ENCODE results near the gene IER2. TPM values are rescaled to one million over a fixed set of nuclear protein-coding genes. Genes with fewer than 3 reads are reported as not detected.
A peak's percentile ranks its signal among the peaks of the same experiment; 100 is the strongest.

IER2 gene
- total and polyA plus RNA-seq, 9 of the 15 experiments (the other 6 are each of a cell fraction or from before 2014, with no cell fraction given): 4.5 to 205 (median 23.7) TPM

GRCh38 chr19:13150187-13150930 is at the start of gene IER2, which contains the start of gene STX10 (continued):
- TF ChIP-seq ZNF280A (IDR thresholded peaks at IDR 0.05; ENCODE audit: low read depth, partially characterized antibody) (no peak), ELK1 (CRISPR knock-in tag; IDR thresholded peaks at IDR 0.05) (no peak), ZNF274 (IDR thresholded peaks at IDR 0.05; ENCODE audit: borderline replicate concordance, low read depth, low read length) (no peak), SIN3B (IDR thresholded peaks at IDR 0.05; ENCODE audit: low read depth) (peak; percentile 61; the same call in 1 of the 2 replicates), ZNF717 (CRISPR knock-in tag; IDR thresholded peaks at IDR 0.05) (no peak), STAT5A (IDR thresholded peaks at IDR 0.05; ENCODE audit: borderline replicate concordance, low read length) (no peak), SREBF1 (IDR thresholded peaks at IDR 0.05; ENCODE audit: borderline replicate concordance, low read depth, low read length) (0 out of 2 replicates have a peak, but pooled peaks have one; percentile 17), STAG1 (CRISPR knock-in tag; IDR thresholded peaks at IDR 0.05; ENCODE audit: borderline replicate concordance) (no peak), ZNF511 (CRISPR knock-in tag; IDR thresholded peaks at IDR 0.05) (no peak), IRF1 (CRISPR knock-in tag; IDR thresholded peaks at IDR 0.05; ENCODE audit: borderline replicate concordance) (no peak), ARID4B (CRISPR knock-in tag; IDR thresholded peaks at IDR 0.05) (peak; percentile 87), MXI1 (IDR thresholded peaks at IDR 0.05; ENCODE audit: low read depth, low read length) (peak; percentile 76; the same call in 1 of the 2 replicates), E2F8 (IDR thresholded peaks at IDR 0.05; ENCODE audit: low read depth, partially characterized antibody) (peak; percentile 91), ZBTB1 (CRISPR knock-in tag; IDR thresholded peaks at IDR 0.05; ENCODE audit: borderline replicate concordance, low read depth) (0 out of 2 replicates have a peak, but pooled peaks have one; percentile 9)
